Measurements from ENCODE around the gene CEP128.

Gene CEP128

GRCh38 chr14:80771201-80771600, 170.3 kb downstream of the CEP128 start:
- DNase-seq (ENCODE audit: low read depth), result no peak
- H3K4me3 ChIP-seq (replicated peaks; ENCODE audit: low read depth, low read length), result no peak overlapping the region
- TF ChIP-seq, protein P1, sequence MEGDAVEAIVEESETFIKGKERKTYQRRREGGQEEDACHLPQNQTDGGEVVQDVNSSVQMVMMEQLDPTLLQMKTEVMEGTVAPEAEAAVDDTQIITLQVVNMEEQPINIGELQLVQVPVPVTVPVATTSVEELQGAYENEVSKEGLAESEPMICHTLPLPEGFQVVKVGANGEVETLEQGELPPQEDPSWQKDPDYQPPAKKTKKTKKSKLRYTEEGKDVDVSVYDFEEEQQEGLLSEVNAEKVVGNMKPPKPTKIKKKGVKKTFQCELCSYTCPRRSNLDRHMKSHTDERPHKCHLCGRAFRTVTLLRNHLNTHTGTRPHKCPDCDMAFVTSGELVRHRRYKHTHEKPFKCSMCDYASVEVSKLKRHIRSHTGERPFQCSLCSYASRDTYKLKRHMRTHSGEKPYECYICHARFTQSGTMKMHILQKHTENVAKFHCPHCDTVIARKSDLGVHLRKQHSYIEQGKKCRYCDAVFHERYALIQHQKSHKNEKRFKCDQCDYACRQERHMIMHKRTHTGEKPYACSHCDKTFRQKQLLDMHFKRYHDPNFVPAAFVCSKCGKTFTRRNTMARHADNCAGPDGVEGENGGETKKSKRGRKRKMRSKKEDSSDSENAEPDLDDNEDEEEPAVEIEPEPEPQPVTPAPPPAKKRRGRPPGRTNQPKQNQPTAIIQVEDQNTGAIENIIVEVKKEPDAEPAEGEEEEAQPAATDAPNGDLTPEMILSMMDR (IDR thresholded peaks at IDR 0.05; ENCODE audit: low read length, missing control alignments), result no peak

DNA sequence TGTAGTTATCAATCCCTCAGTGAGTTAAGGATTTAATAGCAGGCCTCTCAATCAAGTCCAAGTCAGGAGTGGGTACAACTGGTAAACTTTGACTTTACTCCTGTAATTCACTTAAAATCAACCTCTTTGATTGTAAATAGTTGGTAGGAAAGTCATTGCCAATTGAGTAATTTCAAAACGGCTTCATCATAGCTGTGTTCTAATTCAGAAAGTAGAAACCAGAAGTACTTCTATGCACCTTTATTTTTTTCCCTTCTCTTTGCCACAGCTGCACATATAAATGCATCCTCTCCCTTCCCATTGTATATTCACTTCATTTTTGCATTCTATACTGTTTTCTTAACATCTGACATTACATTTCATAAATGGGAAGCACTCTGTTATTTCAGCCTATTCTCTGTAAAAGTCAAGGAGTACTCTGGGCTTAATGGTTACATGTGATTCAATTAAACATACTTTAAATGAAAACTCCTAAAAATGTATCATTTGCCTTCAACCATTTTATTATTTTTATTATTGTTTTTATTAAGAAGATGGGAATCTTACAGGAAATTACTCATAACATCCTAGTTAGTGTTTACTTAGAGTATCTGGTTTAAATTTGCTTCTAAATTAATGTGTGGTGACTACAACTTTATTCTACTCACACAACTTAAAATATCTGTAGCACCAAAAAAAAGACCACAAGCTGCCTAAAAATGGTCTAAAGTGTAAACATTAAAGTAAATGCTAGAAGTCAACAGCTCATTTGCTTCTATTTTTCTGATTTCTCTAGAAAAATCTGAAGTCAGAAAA, 171.2 kb downstream of the CEP128 start:
- no peak overlapping the region for H3K4me3 ChIP-seq (replicated peaks; ENCODE audit: low read depth, low read length)
- DNase-seq (ENCODE audit: low read depth), result no peak
- TF ChIP-seq, protein P1 (IDR thresholded peaks at IDR 0.05; ENCODE audit: low read length, missing control alignments), result no peak

GRCh38 chr14:80768646-80769045, 172.9 kb downstream of the CEP128 start:
- DNase-seq (ENCODE audit: low read depth), result no peak
- H3K4me3 ChIP-seq (replicated peaks; ENCODE audit: low read depth, low read length), result no peak overlapping the region
- TF ChIP-seq, protein P1 (IDR thresholded peaks at IDR 0.05; ENCODE audit: low read length, missing control alignments), result no peak

- TF ChIP-seq, protein P1 (IDR thresholded peaks at IDR 0.05; ENCODE audit: low read length, missing control alignments), result no peak
- H3K4me3 ChIP-seq (replicated peaks; ENCODE audit: low read depth, low read length), result no peak overlapping the region
- no peak for DNase-seq (ENCODE audit: low read depth)
These were observed 176.5 kb downstream of the CEP128 start for GRCh38 chr14:80764921-80765507.

GRCh38 chr14:80764496-80764895, 177.0 kb downstream of the CEP128 start:
- TF ChIP-seq, protein P1 (IDR thresholded peaks at IDR 0.05; ENCODE audit: low read length, missing control alignments), result no peak
- no peak for DNase-seq (ENCODE audit: low read depth)
- H3K4me3 ChIP-seq (replicated peaks; ENCODE audit: low read depth, low read length), result no peak overlapping the region

DNA sequence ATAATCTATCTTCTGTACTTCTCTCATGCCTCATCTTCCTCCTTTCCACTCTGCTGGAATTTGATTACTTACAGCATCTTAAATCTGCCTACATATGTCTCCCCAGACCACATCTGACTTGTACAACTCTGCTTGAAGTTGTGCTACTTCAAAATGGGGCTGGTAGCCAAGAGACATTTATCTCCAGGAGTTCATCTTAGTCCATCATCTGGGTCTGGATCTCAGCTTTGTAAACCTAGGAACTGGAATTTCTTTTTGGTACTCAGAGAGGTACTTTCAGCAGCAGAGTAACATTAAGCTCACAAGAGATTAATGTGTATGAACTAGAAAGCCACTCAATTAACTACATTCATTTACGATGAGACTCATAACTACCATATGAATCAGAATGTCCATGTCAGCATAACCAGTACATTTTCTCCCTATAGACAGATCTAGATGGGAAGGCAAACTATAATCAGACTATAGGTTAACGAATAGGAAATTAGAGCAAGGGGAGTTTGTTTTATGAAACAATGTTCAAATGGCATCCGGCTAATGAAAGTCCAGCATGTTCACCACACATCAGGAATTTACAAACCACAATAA, 178.8 kb downstream of the CEP128 start:
- DNase-seq (ENCODE audit: low read depth), result no peak
- TF ChIP-seq, protein P1 (IDR thresholded peaks at IDR 0.05; ENCODE audit: low read length, missing control alignments), result no peak
- no peak overlapping the region for H3K4me3 ChIP-seq (replicated peaks; ENCODE audit: low read depth, low read length)
